WTC11 (cell line): ENCODE results near the gene C10orf90. TPM values are rescaled to one million over a fixed set of nuclear protein-coding genes. Genes with fewer than 3 reads are reported as not detected.

Source experiments
- ATAC-seq: fragments of 200-7000 bp; cut with Tn5 transposase; 2 replicates; pipeline ENCODE4 v1.10.0; 2021; ENCODE audit warnings: mild to moderate bottlenecking, moderate library complexity
- CTCF ChIA-PET: fragments of 300-600 bp; sonication (Branson Sonifier 250); formaldehyde crosslinking; loops from one replicate; lab custom pipeline; 2021; ENCODE audit warnings: antibody characterized with exemption; lab: Charles Lee
- POLR2A ChIA-PET: fragments of 350-600 bp; sonication (Branson Sonifier 250); formaldehyde crosslinking; loops from one replicate; lab custom pipeline; 2021; ENCODE audit warnings: antibody characterized with exemption; lab: Charles Lee
- DNase-seq: peaks from one replicate; pipeline ENCODE4 v3.0.0; 2021; ENCODE audit warnings: low spot score
- H3K27ac Mint-ChIP-seq: 2 replicates; pipeline ENCODE4 v1.8.0; 2021; ENCODE audit warnings: mixed read lengths
- H3K27me3 Mint-ChIP-seq: 2 replicates; pipeline ENCODE4 v1.8.0; 2021; ENCODE audit warnings: low read depth, mild to moderate bottlenecking, moderate library complexity, mixed read lengths
- H3K36me3 Mint-ChIP-seq: 2 replicates; pipeline ENCODE4 v1.8.0; 2021; ENCODE audit warnings: mixed read lengths
- H3K4me1 Mint-ChIP-seq: 2 replicates; pipeline ENCODE4 v1.8.0; 2022; ENCODE audit warnings: mixed read lengths
- H3K4me3 Mint-ChIP-seq: 2 replicates; pipeline ENCODE4 v1.8.0; 2021; ENCODE audit warnings: mild to moderate bottlenecking, moderate library complexity, mixed read lengths
- H3K9me3 Mint-ChIP-seq: 2 replicates; pipeline ENCODE4 v1.8.0; 2021; ENCODE audit warnings: mixed read lengths
- CDX4 ChIP-seq: fragments of 250-450 bp; sonication (Bioruptor Pico); IDR thresholded peaks from 2 replicates; pipeline ENCODE4 v1.9.0; 2021; ENCODE audit warnings: moderate library complexity, mild to moderate bottlenecking, inconsistent platforms, borderline replicate concordance
- ELF4 ChIP-seq: sonication (generic); formaldehyde crosslinking; IDR thresholded peaks from 2 replicates; pipeline ENCODE4 v1.8.1; 2022; ENCODE audit warnings: low read depth, mild to moderate bottlenecking, moderate library complexity, missing genetic modification reagents
- FOXK1 ChIP-seq: sonication (generic); formaldehyde crosslinking; IDR thresholded peaks from 2 replicates; pipeline ENCODE4 v1.8.0; 2022; ENCODE audit warnings: mild to moderate bottlenecking, moderate library complexity, missing genetic modification reagents
- IRF2 ChIP-seq: sonication (generic); formaldehyde crosslinking; IDR thresholded peaks from 2 replicates; pipeline ENCODE4 v1.8.0; 2022; ENCODE audit warnings: low read depth, missing genetic modification reagents, borderline replicate concordance
- MAX ChIP-seq: sonication (generic); formaldehyde crosslinking; IDR thresholded peaks from 2 replicates; pipeline ENCODE4 v1.8.0; 2022; ENCODE audit warnings: mild to moderate bottlenecking, missing genetic modification reagents
- NR1H2 ChIP-seq: sonication (generic); formaldehyde crosslinking; IDR thresholded peaks from 2 replicates; pipeline ENCODE4 v1.9.0; 2021; ENCODE audit warnings: mild to moderate bottlenecking, moderate library complexity, missing genetic modification reagents
- SMAD3 ChIP-seq: sonication (generic); formaldehyde crosslinking; IDR thresholded peaks from 2 replicates; pipeline ENCODE4 v1.8.0; 2022; ENCODE audit warnings: missing genetic modification reagents, mild to moderate bottlenecking, borderline replicate concordance
- SP1 ChIP-seq: sonication (generic); formaldehyde crosslinking; conservative IDR thresholded peaks from 2 replicates; pipeline ENCODE4 v1.8.1; 2022; ENCODE audit warnings: missing genetic modification reagents
- STAT6 ChIP-seq: sonication (generic); formaldehyde crosslinking; conservative IDR thresholded peaks from 2 replicates; pipeline ENCODE4 v1.8.1; 2023; ENCODE audit warnings: mild to moderate bottlenecking, low read depth, missing genetic modification reagents, moderate library complexity
- ZBTB21 ChIP-seq: sonication (generic); formaldehyde crosslinking; IDR thresholded peaks from 2 replicates; pipeline ENCODE4 v1.8.1; 2023; ENCODE audit warnings: mild to moderate bottlenecking, missing genetic modification reagents, borderline replicate concordance
- ZNF232 ChIP-seq: sonication (generic); formaldehyde crosslinking; IDR thresholded peaks from 2 replicates; pipeline ENCODE4 v1.8.0; 2022; ENCODE audit warnings: mild to moderate bottlenecking, missing genetic modification reagents
- ZNF423 ChIP-seq: fragments of 250-450 bp; sonication (Bioruptor Pico); IDR thresholded peaks from 2 replicates; pipeline ENCODE4 v2.1.2; 2022; ENCODE audit warnings: mild to moderate bottlenecking, moderate library complexity
- ZNF512 ChIP-seq: sonication (generic); formaldehyde crosslinking; IDR thresholded peaks from 2 replicates; pipeline ENCODE4 v1.8.1; 2022; ENCODE audit warnings: missing genetic modification reagents, borderline replicate concordance
- ZNF671 ChIP-seq: fragments of 250-450 bp; sonication (Bioruptor Pico); IDR thresholded peaks from 2 replicates; pipeline ENCODE4 v1.8.0; 2021; ENCODE audit warnings: mild to moderate bottlenecking
- total RNA-seq: library from RNA; stranded (reverse); gene quantifications from 3 replicates; pipeline ENCODE4 v1.2.3, GENCODE V29; 2021
- TF ChIP-seq, protein P1 (sequence below): sonication (generic); formaldehyde crosslinking; IDR thresholded peaks from 2 replicates; pipeline ENCODE4 v1.8.0; 2022; ENCODE audit warnings: mild to moderate bottlenecking, missing genetic modification reagents
- TF ChIP-seq, protein P2 (sequence below): fragments of 250-450 bp; sonication (Bioruptor Pico); IDR thresholded peaks from 2 replicates; pipeline ENCODE4 v1.9.0; 2021; ENCODE audit warnings: mild to moderate bottlenecking, borderline replicate concordance
- TF ChIP-seq, protein P3 (sequence below): fragments of 250-450 bp; sonication (Bioruptor Pico); IDR thresholded peaks from 2 replicates; pipeline ENCODE4 v1.9.0; 2021; ENCODE audit warnings: mild to moderate bottlenecking

C10orf90 gene
- total RNA-seq, 1 experiment from 2014 or later = 0.85 TPM

GRCh38 chr10:126468876-126469643 is 201.4 kb downstream of the C10orf90 start (continued):
- TF ChIP-seq CDX4 = no peak
- no peak for TF ChIP-seq SP1 (CRISPR knock-in tag)
- TF ChIP-seq ELF4 = no peak
- no peak for TF ChIP-seq FOXK1 (CRISPR knock-in tag)
- no peak for TF ChIP-seq ZNF671 (CRISPR knock-in tag)
- TF ChIP-seq MAX (CRISPR knock-in tag) = no peak
- TF ChIP-seq, protein P1, sequence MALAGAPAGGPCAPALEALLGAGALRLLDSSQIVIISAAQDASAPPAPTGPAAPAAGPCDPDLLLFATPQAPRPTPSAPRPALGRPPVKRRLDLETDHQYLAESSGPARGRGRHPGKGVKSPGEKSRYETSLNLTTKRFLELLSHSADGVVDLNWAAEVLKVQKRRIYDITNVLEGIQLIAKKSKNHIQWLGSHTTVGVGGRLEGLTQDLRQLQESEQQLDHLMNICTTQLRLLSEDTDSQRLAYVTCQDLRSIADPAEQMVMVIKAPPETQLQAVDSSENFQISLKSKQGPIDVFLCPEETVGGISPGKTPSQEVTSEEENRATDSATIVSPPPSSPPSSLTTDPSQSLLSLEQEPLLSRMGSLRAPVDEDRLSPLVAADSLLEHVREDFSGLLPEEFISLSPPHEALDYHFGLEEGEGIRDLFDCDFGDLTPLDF (CRISPR knock-in tag) = no peak
- TF ChIP-seq ZBTB21 = no peak
- TF ChIP-seq STAT6 (CRISPR knock-in tag) = no peak
- TF ChIP-seq ZNF512 (CRISPR knock-in tag) = no peak

DNA sequence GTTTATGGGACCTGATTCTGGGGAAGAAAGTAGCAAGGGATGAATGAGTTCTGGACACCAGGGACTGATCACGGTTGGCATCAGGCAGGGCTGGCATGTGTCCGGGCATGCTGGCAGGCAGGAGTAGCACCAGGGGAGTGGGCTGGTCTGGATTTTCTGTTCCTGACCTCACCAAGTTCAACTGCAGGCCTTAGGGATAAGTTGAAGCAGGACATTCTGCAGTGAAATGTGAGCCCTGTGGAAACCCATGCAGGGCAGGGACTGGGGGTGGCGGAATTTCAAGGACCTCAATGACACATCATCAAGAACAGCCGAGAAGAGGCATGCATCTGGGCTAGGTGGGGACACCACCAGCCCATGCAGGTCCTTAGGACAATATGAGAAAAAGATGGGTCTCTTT is 202.0 kb downstream of the C10orf90 start:
- Mint-ChIP-seq H3K36me3 (no peaks in the 10 kb centered on the region), H3K9me3 (peaks cover 4% of the 10 kb centered on the region), H3K4me1 (peaks cover 13% of the 10 kb centered on the region), H3K27ac (no peak overlapping the region), H3K27me3 (no peaks in the 10 kb centered on the region; the same call in 1 of the 2 replicates), H3K4me3 (no peak overlapping the region)
- CTCF ChIA-PET = interaction anchor here (1.2 kb wide), 1 partner anchor 13 kb away, joined by 3 read pairs; no protein-coding TSS in a partner anchor
- DNase-seq = no peak
- POLR2A ChIA-PET = no interaction called here
- no peak for ATAC-seq
- TF ChIP-seq SP1 (CRISPR knock-in tag) (no peak), ZNF423 (CRISPR knock-in tag) (no peak), IRF2 (CRISPR knock-in tag) (no peak), NR1H2 (CRISPR knock-in tag) (no peak), ZNF232 (CRISPR knock-in tag) (no peak), ZNF671 (CRISPR knock-in tag) (no peak), SMAD3 (CRISPR knock-in tag) (no peak)
- TF ChIP-seq, protein P2, sequence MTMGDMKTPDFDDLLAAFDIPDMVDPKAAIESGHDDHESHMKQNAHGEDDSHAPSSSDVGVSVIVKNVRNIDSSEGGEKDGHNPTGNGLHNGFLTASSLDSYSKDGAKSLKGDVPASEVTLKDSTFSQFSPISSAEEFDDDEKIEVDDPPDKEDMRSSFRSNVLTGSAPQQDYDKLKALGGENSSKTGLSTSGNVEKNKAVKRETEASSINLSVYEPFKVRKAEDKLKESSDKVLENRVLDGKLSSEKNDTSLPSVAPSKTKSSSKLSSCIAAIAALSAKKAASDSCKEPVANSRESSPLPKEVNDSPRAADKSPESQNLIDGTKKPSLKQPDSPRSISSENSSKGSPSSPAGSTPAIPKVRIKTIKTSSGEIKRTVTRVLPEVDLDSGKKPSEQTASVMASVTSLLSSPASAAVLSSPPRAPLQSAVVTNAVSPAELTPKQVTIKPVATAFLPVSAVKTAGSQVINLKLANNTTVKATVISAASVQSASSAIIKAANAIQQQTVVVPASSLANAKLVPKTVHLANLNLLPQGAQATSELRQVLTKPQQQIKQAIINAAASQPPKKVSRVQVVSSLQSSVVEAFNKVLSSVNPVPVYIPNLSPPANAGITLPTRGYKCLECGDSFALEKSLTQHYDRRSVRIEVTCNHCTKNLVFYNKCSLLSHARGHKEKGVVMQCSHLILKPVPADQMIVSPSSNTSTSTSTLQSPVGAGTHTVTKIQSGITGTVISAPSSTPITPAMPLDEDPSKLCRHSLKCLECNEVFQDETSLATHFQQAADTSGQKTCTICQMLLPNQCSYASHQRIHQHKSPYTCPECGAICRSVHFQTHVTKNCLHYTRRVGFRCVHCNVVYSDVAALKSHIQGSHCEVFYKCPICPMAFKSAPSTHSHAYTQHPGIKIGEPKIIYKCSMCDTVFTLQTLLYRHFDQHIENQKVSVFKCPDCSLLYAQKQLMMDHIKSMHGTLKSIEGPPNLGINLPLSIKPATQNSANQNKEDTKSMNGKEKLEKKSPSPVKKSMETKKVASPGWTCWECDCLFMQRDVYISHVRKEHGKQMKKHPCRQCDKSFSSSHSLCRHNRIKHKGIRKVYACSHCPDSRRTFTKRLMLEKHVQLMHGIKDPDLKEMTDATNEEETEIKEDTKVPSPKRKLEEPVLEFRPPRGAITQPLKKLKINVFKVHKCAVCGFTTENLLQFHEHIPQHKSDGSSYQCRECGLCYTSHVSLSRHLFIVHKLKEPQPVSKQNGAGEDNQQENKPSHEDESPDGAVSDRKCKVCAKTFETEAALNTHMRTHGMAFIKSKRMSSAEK (CRISPR knock-in tag) = no peak
- TF ChIP-seq, protein P3, sequence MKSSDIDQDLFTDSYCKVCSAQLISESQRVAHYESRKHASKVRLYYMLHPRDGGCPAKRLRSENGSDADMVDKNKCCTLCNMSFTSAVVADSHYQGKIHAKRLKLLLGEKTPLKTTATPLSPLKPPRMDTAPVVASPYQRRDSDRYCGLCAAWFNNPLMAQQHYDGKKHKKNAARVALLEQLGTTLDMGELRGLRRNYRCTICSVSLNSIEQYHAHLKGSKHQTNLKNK = no peak
